HepG2 (cell line): ENCODE results near the gene NUDCD2. TPM values are rescaled to one million over a fixed set of nuclear protein-coding genes. Genes with fewer than 3 reads are reported as not detected.
A peak's percentile ranks its signal among the peaks of the same experiment; 100 is the strongest.

Experiments used
- ATAC-seq: fragments of 200-7000 bp; cut with Tn5 transposase; 3 replicates; pipeline ENCODE4 v1.9.1; 2020; ENCODE audit warnings: mild to moderate bottlenecking, moderate library complexity
- BruUV-seq: library from RNA; stranded (reverse); fragments of 400-500 nt; replicated peaks from 2 replicates; lab custom pipeline; 2021; lab: Mats Ljungman, UMichigan
- CTCF ChIA-PET: fragments of 300-600 bp; formaldehyde crosslinking; extraction: SDS; loops from one replicate; lab custom pipeline; 2021; ENCODE audit warnings: low total read pairs, inconsistent platforms, low intra/inter-chr PET ratio; lab: Yijun Ruan, JAX
- POLR2A ChIA-PET: fragments of 350-600 bp; sonication (Branson Sonifier 250); formaldehyde crosslinking; loops from one replicate; lab custom pipeline; 2020; ENCODE audit warnings: antibody characterized with exemption, inconsistent platforms; lab: Yijun Ruan, JAX
- DNase-seq: peaks from one replicate; pipeline ENCODE4 v3.0.0-alpha.2; 2015; ENCODE audit warnings: low spot score
- FAIRE-seq: peaks from 3 replicates; lab custom pipeline; 2011; peaks lifted over from hg19 to GRCh38; lab: Jason Lieb, UNC
- H2AFZ ChIP-seq: one replicate; pipeline ENCODE4 v1.6.1; 2011; ENCODE audit warnings: low read length, inconsistent platforms
- H3K27ac ChIP-seq: fragments of 300-600 bp; 3 replicates; pipeline ENCODE4 v1.8.0; 2011; ENCODE audit warnings: mixed run types, mild to moderate bottlenecking, mixed read lengths, low read length, inconsistent platforms; ENCODE audit not compliant: insufficient read depth; ENCODE audit errors: extremely low read length
- H3K27me3 ChIP-seq, 2 experiments: fragments of 200-600 bp in 1 of 2; 2 replicates in 1 of 2; 3 replicates in 1 of 2; pipeline versions ENCODE4 v1.6.0 to v1.8.0; 2011; ENCODE audit warnings: low read length in 2 of 2, mild to moderate bottlenecking in 2 of 2, moderate library complexity in 2 of 2, inconsistent platforms in 1 of 2; ENCODE audit not compliant: insufficient read depth in 2 of 2, control insufficient read depth in 1 of 2
- H3K36me3 ChIP-seq, 2 experiments: fragments of 200-600 bp in 1 of 2; replicated peaks in 1 of 2; 2 replicates in 1 of 2; 3 replicates in 1 of 2; pipeline versions ENCODE4 v1.5.1 to v1.8.0; 2011; ENCODE audit warnings: low read length in 2 of 2, inconsistent platforms in 1 of 2; ENCODE audit not compliant: insufficient read depth in 2 of 2, control insufficient read depth in 1 of 2
- H3K4me1 ChIP-seq: 2 replicates; pipeline ENCODE4 v1.5.1; 2012; ENCODE audit warnings: low read length, inconsistent platforms; ENCODE audit not compliant: insufficient read depth
- H3K4me2 ChIP-seq: 2 replicates; pipeline ENCODE4 v1.6.0; 2011; ENCODE audit warnings: low read depth, low read length, inconsistent platforms
- H3K4me3 ChIP-seq, 3 experiments: fragments of 200-600 bp in 1 of 3; sonication (generic), shearing (Covaris generic) in 1 of 3; replicated peaks in 1 of 3; 2 replicates each; pipeline ENCODE4 v1.5.1; 2011 to 2016; ENCODE audit warnings: low read length in 3 of 3, inconsistent platforms in 2 of 3, low read depth in 2 of 3, mild to moderate bottlenecking in 2 of 3, control low read depth in 1 of 3, mixed read lengths in 1 of 3; ENCODE audit not compliant: insufficient read depth in 1 of 3
- H3K79me2 ChIP-seq: one replicate; pipeline ENCODE4 v1.6.1; 2011; ENCODE audit warnings: low read length, inconsistent platforms; ENCODE audit not compliant: insufficient read depth
- H3K9ac ChIP-seq: 2 replicates; pipeline ENCODE4 v1.6.0; 2011; ENCODE audit warnings: mild to moderate bottlenecking, low read depth, low read length, inconsistent platforms; ENCODE audit not compliant: insufficient read depth
- H3K9me3 ChIP-seq: 2 replicates; pipeline ENCODE4 v1.5.1; 2012; ENCODE audit warnings: mild to moderate bottlenecking, low read length
- H4K20me1 ChIP-seq: 2 replicates; pipeline ENCODE4 v1.6.0; 2011; ENCODE audit warnings: inconsistent platforms, mild to moderate bottlenecking, low read length, moderate library complexity; ENCODE audit not compliant: insufficient read depth
- CENPBD1 ChIP-seq: sonication (generic); formaldehyde crosslinking; IDR thresholded peaks from 2 replicates; pipeline ENCODE4 v1.8.0; 2022; ENCODE audit warnings: missing genetic modification reagents, low read depth, mild to moderate bottlenecking, borderline replicate concordance
- KLF16 ChIP-seq, 2 experiments: sonication (generic) in 1 of 2; formaldehyde crosslinking in 1 of 2; IDR thresholded peaks; 2 replicates each; pipeline versions ENCODE4 v1.6.1 to v1.8.0; 2016 to 2023; ENCODE audit warnings: missing genetic modification reagents in 2 of 2, missing compliant biosample characterization in 1 of 2
- LBX2 ChIP-seq: sonication (generic); formaldehyde crosslinking; IDR thresholded peaks from 2 replicates; pipeline ENCODE4 v1.5.0; 2020; ENCODE audit warnings: missing genetic modification reagents, mild to moderate bottlenecking, borderline replicate concordance
- LCORL ChIP-seq, 2 experiments: fragments of 450-650 bp in 1 of 2; sonication (generic) in 1 of 2; formaldehyde crosslinking in 1 of 2; IDR thresholded peaks; 2 replicates each; pipeline versions ENCODE4 v1.5.0 to v1.6.1; 2017 to 2020; ENCODE audit warnings: antibody characterized with exemption in 1 of 2, missing genetic modification reagents in 1 of 2
- MAFF ChIP-seq: IDR thresholded peaks from 2 replicates; pipeline ENCODE4 v1.6.1; 2011; ENCODE audit warnings: low read depth, low read length, improper control_type of control experiment
- MAFK ChIP-seq, 2 experiments: IDR thresholded peaks in 1 of 2; conservative IDR thresholded peaks in 1 of 2; 2 replicates each; pipeline ENCODE4 v1.6.1; 2011; ENCODE audit warnings: improper control_type of control experiment in 2 of 2, low read length in 2 of 2
- NKX3-1 ChIP-seq: sonication (generic); formaldehyde crosslinking; IDR thresholded peaks from 2 replicates; pipeline ENCODE4 v1.5.0; 2020; ENCODE audit warnings: missing genetic modification reagents
- ONECUT2 ChIP-seq: sonication (generic); formaldehyde crosslinking; IDR thresholded peaks from 2 replicates; pipeline ENCODE4 v1.4.0; 2020; ENCODE audit warnings: missing genetic modification reagents
- REL ChIP-seq: sonication (generic); formaldehyde crosslinking; conservative IDR thresholded peaks from 2 replicates; pipeline ENCODE4 v1.8.0; 2022; ENCODE audit warnings: mild to moderate bottlenecking, missing genetic modification reagents, moderate library complexity
- SIX4 ChIP-seq: sonication (generic); formaldehyde crosslinking; IDR thresholded peaks from 2 replicates; pipeline ENCODE4 v1.4.0; 2020; ENCODE audit warnings: missing genetic modification reagents
- ZBTB20 ChIP-seq: sonication (generic); formaldehyde crosslinking; IDR thresholded peaks from 2 replicates; pipeline ENCODE4 v1.8.1; 2023; ENCODE audit warnings: missing genetic modification reagents, low read depth, mild to moderate bottlenecking, borderline replicate concordance
- ZGPAT ChIP-seq: IDR thresholded peaks from 2 replicates; pipeline ENCODE4 v1.6.1; 2016; ENCODE audit warnings: mild to moderate bottlenecking
- ZNF225 ChIP-seq: sonication (generic); formaldehyde crosslinking; IDR thresholded peaks from 2 replicates; pipeline ENCODE4 v1.4.0; 2020; ENCODE audit warnings: mild to moderate bottlenecking, missing genetic modification reagents
- ZNF256 ChIP-seq: sonication (generic); formaldehyde crosslinking; conservative IDR thresholded peaks from 2 replicates; pipeline ENCODE4 v1.4.0; 2020; ENCODE audit warnings: missing genetic modification reagents
- ZNF441 ChIP-seq: sonication (generic); formaldehyde crosslinking; IDR thresholded peaks from 2 replicates; pipeline ENCODE4 v1.7.0; 2021; ENCODE audit warnings: missing genetic modification reagents, borderline replicate concordance
- ZNF468 ChIP-seq: sonication (generic); formaldehyde crosslinking; IDR thresholded peaks from 2 replicates; pipeline ENCODE4 v1.8.0; 2022; ENCODE audit warnings: mild to moderate bottlenecking, moderate library complexity, missing genetic modification reagents
- ZNF512 ChIP-seq: sonication (generic); formaldehyde crosslinking; IDR thresholded peaks from 2 replicates; pipeline ENCODE4 v1.4.0; 2020; ENCODE audit warnings: mild to moderate bottlenecking, missing genetic modification reagents
- ZNF704 ChIP-seq: sonication (generic); formaldehyde crosslinking; IDR thresholded peaks from 2 replicates; pipeline ENCODE4 v1.8.1; 2023; ENCODE audit warnings: mild to moderate bottlenecking, inconsistent platforms, moderate library complexity, missing genetic modification reagents, borderline replicate concordance
- WGBS: methylation state at CpG from one replicate; pipeline ENCODE4 v1.1.6; 2017; ENCODE audit warnings: low lambda C conversion rate; 5-methylcytosine and 5-hydroxymethylcytosine counted together
- in situ Hi-C: cut with HindIII; loops from 2 replicates; pipeline ENCODE4 v1.10.0; 2017; ENCODE audit warnings: low pct_unique_long_range_greater_than_20kb; ENCODE audit not compliant: extremely low pct_ligation_motif_present
- intact Hi-C: fragments of 100-400 bp; cut with micrococcal nuclease; formaldehyde crosslinking; loops from one replicate; pipeline ENCODE4 v1.10.0; 2022; ENCODE audit not compliant: unreplicated experiment
- polyA plus RNA-seq, 8 experiments: library from polyadenylated mRNA; depleted of rRNA in 3 of 8; stranded (reverse) in 7 of 8; unstranded in 1 of 8; fragments of >200 nt; fragmentation: Illumina TruSeq in 4 of 8; extraction: Trizol in 4 of 8; gene quantifications; 2 replicates each; pipeline versions ENCODE4 v1.2.1 to v1.2.3, GENCODE V29; 2011 to 2016; ENCODE audit warnings: low read depth in 4 of 8, missing spikeins in 1 of 8, mixed read lengths in 1 of 8; ENCODE audit not compliant: insufficient read depth in 1 of 8
- total RNA-seq, 5 experiments: library from RNA; depleted of rRNA; stranded (reverse); fragments of >200 nt; fragmentation: Illumina TruSeq; extraction: Trizol; gene quantifications; 2 replicates each; pipeline ENCODE4 v1.2.3, GENCODE V29; 2016; ENCODE audit warnings: low read depth in 1 of 5

Gene NUDCD2
- total and polyA plus RNA-seq, 2 of the 13 experiments (the other 11 are each of a cell fraction or from before 2014, with no cell fraction given), result 14.8 to 39.2 TPM

GRCh38 chr5:163456840-163457239 is 3.1 kb downstream of the NUDCD2 start (continued):
- TF ChIP-seq REL (no peak), ZNF225 (CRISPR knock-in tag) (no peak), ZNF256 (no peak), ZNF512 (CRISPR knock-in tag) (no peak), LCORL (IDR thresholded peaks at IDR 0.05) (no peak), LCORL (CRISPR knock-in tag; IDR thresholded peaks at IDR 0.05) (no peak), ZNF468 (CRISPR knock-in tag) (no peak), CENPBD1 (CRISPR knock-in tag) (no peak), LBX2 (CRISPR knock-in tag) (no peak), SIX4 (CRISPR knock-in tag) (no peak), ZBTB20 (CRISPR knock-in tag) (no peak)

- Histone ChIP-seq H3K4me1 (peaks cover 14% of the 10 kb centered on the region), H3K9me3 (no peaks in the 10 kb centered on the region), H3K79me2 (peaks cover 34% of the 10 kb centered on the region), H2AFZ (no peak overlapping the region), H3K4me2 (no peak overlapping the region), H3K4me3 (no peak overlapping the region), H3K9ac (no peak overlapping the region), H3K36me3 (peaks cover 2 to 12% of the 10 kb centered on the region in 2 experiments; a peak in 3 of 5 replicates), H4K20me1 (no peaks in the 10 kb centered on the region), H3K27ac (no peak overlapping the region), H3K27me3 (peaks cover 0 to 4% of the 10 kb centered on the region in 2 experiments; a peak in 1 of 5 replicates)
- DNase-seq (no peak), FAIRE-seq (no peak), ATAC-seq (no peak)
- WGBS, result 98% methylated on average over 2 of the region's 2 CpGs
- ChIA-PET CTCF (no interaction called here), POLR2A (interaction anchor here (1.2 to 2.0 kb wide), 2 partner anchors 8 to 18 kb away, joined by 3 to 11 read pairs; partner anchors contain the start of gene CCNG1)
- no TSS peak for BruUV-seq
- in situ Hi-C loops (no loop called here), intact Hi-C loops (no loop called here)
- TF ChIP-seq ONECUT2 (CRISPR knock-in tag) (no peak), NKX3-1 (no peak), MAFK (conservative IDR thresholded peaks at IDR 0.05 in 1 of 2, IDR thresholded peaks at IDR 0.05 in 1 of 2; ENCODE audit: low read length in 2 of 2) (peak in 1 of 2 experiments; percentile 15; a peak in 1 of 4 replicates), MAFF (no peak), KLF16 (CRISPR knock-in tag; IDR thresholded peaks at IDR 0.05) (no peak), ZNF441 (CRISPR knock-in tag) (no peak), ZNF704 (CRISPR knock-in tag) (no peak), ZGPAT (no peak)
Measured at GRCh38 chr5:163456029-163456589, 3.8 kb downstream of the NUDCD2 start.
